Testis (tissue), 3 donors: ENCODE measurements around the gene DPEP1. TPM values are rescaled to one million over a fixed set of nuclear protein-coding genes. Genes with fewer than 3 reads are reported as not detected.

ENCODE experiments used
- DNase-seq: peaks from one replicate; pipeline ENCODE4 v3.0.0-alpha.2; 2019
- H3K27ac ChIP-seq, 2 donors: fragments of 200-600 bp; sonication (generic); one replicate each; pipeline ENCODE4 v1.5.1; 2019
- H3K27me3 ChIP-seq: fragments of 200-600 bp; sonication (generic); one replicate; pipeline ENCODE4 v1.5.1; 2019
- H3K36me3 ChIP-seq: fragments of 200-600 bp; sonication (generic); one replicate; pipeline ENCODE4 v1.5.1; 2017; ENCODE audit warnings: low read depth; ENCODE audit errors: missing control alignments
- H3K4me1 ChIP-seq: fragments of 200-600 bp; sonication (generic); one replicate; pipeline ENCODE4 v1.5.1; 2019
- H3K4me3 ChIP-seq, 2 donors: fragments of 200-600 bp; sonication (generic); one replicate each; pipeline ENCODE4 v1.5.1; 2017 to 2019
- H3K9me3 ChIP-seq: fragments of 200-600 bp; sonication (generic); one replicate; pipeline ENCODE4 v1.5.1; 2017
- POLR2A ChIP-seq: fragments of 450-650 bp; IDR thresholded peaks from one replicate; pipeline ENCODE4 v1.6.1; 2017; ENCODE audit warnings: antibody characterized with exemption, mild to moderate bottlenecking, moderate library complexity
- WGBS, 2 donors: methylation state at CpG; one replicate each; pipeline ENCODE4 v1.1.5; 2018; 5-methylcytosine and 5-hydroxymethylcytosine counted together
- intact Hi-C: fragments of 100-400 bp; cut with DNase I; formaldehyde crosslinking; loops from one replicate; pipeline ENCODE4 v1.15.1; 2023; ENCODE audit warnings: low total_unique reads
- polyA plus RNA-seq: library from polyadenylated mRNA; stranded (reverse); fragments of 350-450 nt; fragmentation: Illumina TruSeq; extraction: RNeasy Lipid Tissue Mini Kit (QIAGEN cat#74804); gene quantifications from one replicate; pipeline ENCODE4 v1.2.3, GENCODE V29; 2014; ENCODE audit warnings: low read depth, low replicate concordance; ENCODE audit not compliant: insufficient read depth
- total RNA-seq, 2 donors: library from RNA; depleted of rRNA; stranded (reverse); fragments of >200 nt; gene quantifications; one replicate each; pipeline ENCODE4 v1.2.3, GENCODE V29; 2016
- TF ChIP-seq, protein P1 (sequence below), 3 experiments: fragments of 450-650 bp in 2 of 3; fragments of 200-600 bp in 1 of 3; sonication (generic) in 1 of 3; IDR thresholded peaks; one replicate each; pipeline ENCODE4 v1.5.1; 2016 to 2019; ENCODE audit warnings: antibody characterized with exemption in 3 of 3, mild to moderate bottlenecking in 2 of 3, moderate library complexity in 1 of 3

The DPEP1 gene
- total and polyA plus RNA-seq, 3 donors from 2014 or later, result 105 to 256 (median 125) TPM

GRCh38 chr16:89575247-89576152 lies 37.9 kb upstream of the DPEP1 start, which contains the start of gene CPNE7:
Gene CPNE7, plus strand, starts transcription at chr16:89575758. Its CDS starts 140 bp downstream, at chr16:89575898.
- intact Hi-C loops, result no loop called here
- WGBS, 2 donors, result 3% methylated on average over 13 to 42 of the region's 103 CpGs
- DNase-seq, result no peak

GRCh38 chr16:89576153-89577054 lies 37.0 kb upstream of the DPEP1 start:
- intact Hi-C loops, result no loop called here
- no peak for DNase-seq
- H3K27me3 ChIP-seq, result no peaks in the 10 kb centered on the region
- 26% methylated on average over 84 of the region's 89 CpGs; no CpG with 5 or more reads in 1 of the 2 donors for WGBS, 2 donors
- peaks cover 16% of the 10 kb centered on the region for H3K4me1 ChIP-seq
- H3K36me3 ChIP-seq, result no peaks in the 10 kb centered on the region
- H3K4me3 ChIP-seq, result peak overlapping the region; percentile 15 to 39
- no peaks in the 10 kb centered on the region for H3K9me3 ChIP-seq
- no peak for TF ChIP-seq POLR2A
- TF ChIP-seq, protein P1, sequence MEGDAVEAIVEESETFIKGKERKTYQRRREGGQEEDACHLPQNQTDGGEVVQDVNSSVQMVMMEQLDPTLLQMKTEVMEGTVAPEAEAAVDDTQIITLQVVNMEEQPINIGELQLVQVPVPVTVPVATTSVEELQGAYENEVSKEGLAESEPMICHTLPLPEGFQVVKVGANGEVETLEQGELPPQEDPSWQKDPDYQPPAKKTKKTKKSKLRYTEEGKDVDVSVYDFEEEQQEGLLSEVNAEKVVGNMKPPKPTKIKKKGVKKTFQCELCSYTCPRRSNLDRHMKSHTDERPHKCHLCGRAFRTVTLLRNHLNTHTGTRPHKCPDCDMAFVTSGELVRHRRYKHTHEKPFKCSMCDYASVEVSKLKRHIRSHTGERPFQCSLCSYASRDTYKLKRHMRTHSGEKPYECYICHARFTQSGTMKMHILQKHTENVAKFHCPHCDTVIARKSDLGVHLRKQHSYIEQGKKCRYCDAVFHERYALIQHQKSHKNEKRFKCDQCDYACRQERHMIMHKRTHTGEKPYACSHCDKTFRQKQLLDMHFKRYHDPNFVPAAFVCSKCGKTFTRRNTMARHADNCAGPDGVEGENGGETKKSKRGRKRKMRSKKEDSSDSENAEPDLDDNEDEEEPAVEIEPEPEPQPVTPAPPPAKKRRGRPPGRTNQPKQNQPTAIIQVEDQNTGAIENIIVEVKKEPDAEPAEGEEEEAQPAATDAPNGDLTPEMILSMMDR (IDR thresholded peaks at IDR 0.05), result no peak
- H3K27ac ChIP-seq, result no peak overlapping the region

More at GRCh38 chr16:89575247-89576152, 37.9 kb upstream of the DPEP1 start, which contains the start of gene CPNE7:
- peak within 1 kb of the TSS; percentile 21 to 39 for H3K4me3 ChIP-seq
- H3K36me3 ChIP-seq, result no peaks in the 10 kb centered on the region
- H3K4me1 ChIP-seq, result peaks cover 16% of the 10 kb centered on the region
- no peaks in the 10 kb centered on the region for H3K9me3 ChIP-seq
- no peak for TF ChIP-seq POLR2A
- TF ChIP-seq, protein P1 (IDR thresholded peaks at IDR 0.05), result no peak
- no peak within 1 kb of the TSS for H3K27ac ChIP-seq
- H3K27me3 ChIP-seq, result no peaks in the 10 kb centered on the region

- H3K27ac ChIP-seq, result no peak overlapping the region
- TF ChIP-seq, protein P1 (IDR thresholded peaks at IDR 0.05), result no peak
- no peak for TF ChIP-seq POLR2A
- peaks cover 16% of the 10 kb centered on the region for H3K4me1 ChIP-seq
- H3K4me3 ChIP-seq, result no peak overlapping the region
- intact Hi-C loops, result no loop called here
- no peaks in the 10 kb centered on the region for H3K27me3 ChIP-seq
- 85 to 87% methylated on average over 14 to 25 of the region's 25 CpGs for WGBS, 2 donors
- DNase-seq, result no peak
- no peaks in the 10 kb centered on the region for H3K36me3 ChIP-seq
- no peaks in the 10 kb centered on the region for H3K9me3 ChIP-seq
These were observed 36.2 kb upstream of the DPEP1 start for GRCh38 chr16:89577055-89577759.

- no peak for TF ChIP-seq POLR2A
- TF ChIP-seq, protein P1 (IDR thresholded peaks at IDR 0.05), result no peak
- H3K9me3 ChIP-seq, result no peaks in the 10 kb centered on the region
- no peak overlapping the region for H3K27ac ChIP-seq
- H3K4me3 ChIP-seq, result no peak overlapping the region
- DNase-seq, result no peak
- H3K4me1 ChIP-seq, result peaks cover 11% of the 10 kb centered on the region
- intact Hi-C loops, result no loop called here
- WGBS, 2 donors, result 88 to 91% methylated on average over 15 of the region's 15 CpGs
- no peaks in the 10 kb centered on the region for H3K36me3 ChIP-seq
- H3K27me3 ChIP-seq, result no peaks in the 10 kb centered on the region
These were observed 34.1 kb upstream of the DPEP1 start for GRCh38 chr16:89579351-89579750.
